Islet of Langerhans (tissue), 1 donor: ENCODE measurements around the gene MAPK8IP1.
A peak's percentile ranks its signal among the peaks of the same experiment; 100 is the strongest.
"Not testable (repeated sequence)": the region's sequence is repeated elsewhere in the genome, so short reads cannot be mapped to it uniquely, and the experiment has no call there.

ENCODE experiments used
- FAIRE-seq: peaks from one replicate; lab custom pipeline; 2011; peaks lifted over from hg19 to GRCh38; lab: Jason Lieb, UNC

The MAPK8IP1 gene

DNA sequence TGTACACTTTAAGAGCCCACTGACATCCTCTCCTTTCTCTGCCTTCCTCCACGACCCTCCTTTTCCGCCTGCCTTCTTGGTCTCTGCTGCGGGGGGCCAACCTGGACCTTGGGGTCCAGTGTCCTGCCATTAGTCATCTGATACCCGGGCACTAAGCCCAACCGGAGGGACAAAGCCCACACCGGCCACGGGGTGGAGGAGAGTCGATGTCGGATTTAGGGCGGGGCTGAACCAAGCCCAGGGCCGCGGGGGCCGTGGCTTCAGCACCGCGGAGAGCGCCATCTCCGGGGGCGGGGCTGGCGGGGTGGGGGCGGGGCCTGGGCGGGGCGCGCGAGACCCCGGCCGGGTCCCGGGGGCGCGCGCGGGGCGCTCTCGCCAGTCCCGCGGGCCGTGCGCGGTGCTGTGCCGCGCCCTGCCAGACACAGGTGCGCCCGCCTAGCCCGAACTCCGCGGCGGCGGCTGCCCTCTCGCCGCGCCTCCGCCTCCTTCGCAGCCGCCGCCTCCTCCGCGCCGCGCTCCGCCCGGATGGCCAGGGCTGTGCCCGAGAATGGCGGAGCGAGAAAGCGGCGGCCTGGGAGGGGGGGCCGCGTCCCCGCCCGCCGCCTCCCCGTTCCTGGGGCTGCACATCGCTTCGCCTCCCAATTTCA is at the start of gene MAPK8IP1:
MAPK8IP1 (plus strand) TSS at position 378 of the 647 bp plus-strand sequence; CDS start at position 548, 170 bp downstream.
- FAIRE-seq: no peak

DNA sequence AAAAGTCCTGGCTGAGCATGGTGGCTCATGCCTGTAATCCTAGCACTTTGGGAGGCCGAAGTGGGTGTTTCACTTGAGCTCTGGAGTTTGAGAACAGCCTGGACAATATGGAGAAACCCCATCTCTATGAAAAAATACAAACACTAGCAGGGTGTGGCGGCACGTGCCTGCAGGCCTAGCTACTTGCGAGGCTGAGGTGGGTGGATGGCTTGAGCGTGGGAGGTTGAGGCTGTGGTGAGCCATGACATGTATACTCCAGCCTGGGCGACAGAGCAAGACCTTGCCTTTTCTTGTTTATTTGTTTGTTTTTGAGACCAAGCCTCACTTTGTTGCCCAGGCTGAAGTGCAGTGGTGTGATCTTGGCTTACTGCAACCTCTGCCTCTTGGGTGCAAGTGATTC is 46.2 kb upstream of the MAPK8IP1 start:
- FAIRE-seq: no peak

DNA sequence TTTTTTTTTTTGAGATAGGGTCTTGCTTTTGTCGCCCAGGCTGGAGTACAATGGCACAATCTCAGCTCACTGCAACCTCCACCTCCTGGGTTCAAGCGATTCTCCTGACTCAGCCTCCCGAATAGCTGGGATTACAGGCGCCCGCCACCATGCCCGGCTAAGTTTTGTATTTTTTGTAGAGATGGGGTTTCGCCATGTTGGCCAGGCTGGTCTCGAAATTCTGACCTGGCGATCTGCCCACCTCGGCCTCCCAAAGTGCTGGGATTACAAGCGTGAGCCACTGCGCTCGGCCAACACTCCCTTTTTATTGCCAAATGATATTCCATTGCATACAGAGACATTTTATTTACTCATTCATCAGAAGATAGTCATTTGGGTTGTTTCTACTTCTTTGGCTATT is 45.2 kb upstream of the MAPK8IP1 start:
- FAIRE-seq: not testable (repeated sequence)

DNA sequence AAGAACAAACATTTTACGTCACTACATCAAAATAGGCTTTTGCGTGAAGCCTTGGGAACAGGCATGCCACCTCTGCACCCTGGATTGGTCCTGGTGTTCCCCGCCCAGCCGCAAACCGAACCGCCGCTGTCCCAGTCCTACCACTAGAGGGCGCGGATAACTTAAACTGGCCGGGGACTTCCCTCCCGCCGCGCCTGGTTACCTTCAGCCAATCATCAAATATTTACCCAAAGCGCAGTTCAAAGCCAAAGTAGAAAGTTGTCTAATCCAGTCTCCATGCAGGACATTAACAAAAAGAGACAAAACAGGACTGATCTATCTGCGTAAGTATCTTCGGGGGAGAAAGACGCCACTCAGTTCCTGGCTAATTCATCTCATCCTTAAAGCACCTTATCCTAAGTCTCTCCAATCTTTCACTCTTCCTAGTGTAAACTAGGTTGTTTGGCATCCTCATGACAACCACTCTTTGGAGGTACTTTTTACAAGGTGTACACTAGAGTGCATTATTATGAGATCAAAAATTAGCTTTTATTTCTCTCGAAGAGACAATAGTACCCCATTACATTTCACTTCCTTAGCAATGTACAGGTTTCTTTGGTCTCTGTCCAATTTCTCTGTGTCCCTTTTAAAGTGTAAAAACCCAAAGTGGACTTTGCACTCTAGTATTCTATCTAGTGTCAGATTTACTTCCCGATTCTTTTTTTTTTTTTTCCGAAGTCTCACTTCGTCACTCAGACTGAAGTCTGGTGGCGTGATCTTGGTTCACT is 42.1 kb upstream of the MAPK8IP1 start:
- FAIRE-seq: peak; percentile 77

DNA sequence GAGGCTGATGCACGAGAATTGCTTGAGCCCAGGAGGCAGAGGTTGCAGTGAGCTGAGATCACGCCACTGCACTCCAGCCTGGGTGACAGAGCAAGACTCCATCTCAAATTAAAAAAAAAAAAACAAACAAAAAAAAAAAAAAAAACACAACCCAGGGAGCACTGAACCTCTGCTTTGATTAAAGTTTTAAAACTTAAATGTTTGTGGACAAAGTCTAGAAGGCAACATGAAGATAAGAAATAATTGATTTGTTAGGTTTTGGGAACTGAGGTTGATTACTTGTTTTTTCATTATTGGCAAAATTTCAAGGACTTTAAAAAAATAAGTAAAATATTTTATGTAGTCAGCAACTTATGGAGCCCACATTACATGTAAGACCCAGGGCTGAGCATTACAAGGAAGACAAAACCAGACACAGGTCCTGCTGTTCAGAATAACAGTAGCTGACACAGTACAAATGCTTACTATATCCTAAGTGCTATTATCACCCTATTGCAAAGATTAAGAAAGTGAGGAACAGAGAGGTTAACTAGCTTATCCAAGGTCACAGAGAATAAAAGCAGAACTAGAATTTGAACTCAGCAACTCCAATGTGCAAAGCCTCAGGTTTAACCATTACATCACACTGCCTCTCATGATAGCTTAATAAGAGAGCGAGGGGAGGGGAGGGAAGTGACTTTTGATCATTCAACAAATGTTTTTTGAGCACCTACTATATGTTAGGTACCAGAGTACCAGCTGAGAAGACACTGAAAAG is 40.5 kb upstream of the MAPK8IP1 start:
- no peak for FAIRE-seq

DNA sequence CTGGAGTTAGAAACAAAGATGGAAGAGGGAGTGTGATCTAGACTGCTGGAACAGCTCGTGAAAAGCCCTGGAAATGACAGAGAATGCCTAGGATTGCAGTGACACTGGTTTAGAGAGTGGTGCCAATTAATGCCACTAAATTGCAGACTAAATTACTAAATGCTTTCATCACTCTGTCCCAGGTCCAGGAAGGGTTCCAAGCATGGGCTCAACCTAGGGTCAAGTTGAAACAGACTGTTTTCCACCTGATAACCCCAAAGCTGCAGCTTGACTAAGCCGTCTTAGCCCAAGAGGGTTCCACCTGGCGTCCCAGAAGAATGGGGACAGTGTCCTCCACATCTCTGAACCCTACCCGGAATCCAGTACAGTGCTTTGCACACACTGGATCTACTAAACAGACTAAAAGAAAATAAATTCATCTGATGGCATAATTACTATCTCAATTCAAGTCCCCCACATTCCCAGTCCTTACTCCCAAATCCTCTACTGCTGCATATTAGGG is 39.2 kb upstream of the MAPK8IP1 start:
- FAIRE-seq: no peak

DNA sequence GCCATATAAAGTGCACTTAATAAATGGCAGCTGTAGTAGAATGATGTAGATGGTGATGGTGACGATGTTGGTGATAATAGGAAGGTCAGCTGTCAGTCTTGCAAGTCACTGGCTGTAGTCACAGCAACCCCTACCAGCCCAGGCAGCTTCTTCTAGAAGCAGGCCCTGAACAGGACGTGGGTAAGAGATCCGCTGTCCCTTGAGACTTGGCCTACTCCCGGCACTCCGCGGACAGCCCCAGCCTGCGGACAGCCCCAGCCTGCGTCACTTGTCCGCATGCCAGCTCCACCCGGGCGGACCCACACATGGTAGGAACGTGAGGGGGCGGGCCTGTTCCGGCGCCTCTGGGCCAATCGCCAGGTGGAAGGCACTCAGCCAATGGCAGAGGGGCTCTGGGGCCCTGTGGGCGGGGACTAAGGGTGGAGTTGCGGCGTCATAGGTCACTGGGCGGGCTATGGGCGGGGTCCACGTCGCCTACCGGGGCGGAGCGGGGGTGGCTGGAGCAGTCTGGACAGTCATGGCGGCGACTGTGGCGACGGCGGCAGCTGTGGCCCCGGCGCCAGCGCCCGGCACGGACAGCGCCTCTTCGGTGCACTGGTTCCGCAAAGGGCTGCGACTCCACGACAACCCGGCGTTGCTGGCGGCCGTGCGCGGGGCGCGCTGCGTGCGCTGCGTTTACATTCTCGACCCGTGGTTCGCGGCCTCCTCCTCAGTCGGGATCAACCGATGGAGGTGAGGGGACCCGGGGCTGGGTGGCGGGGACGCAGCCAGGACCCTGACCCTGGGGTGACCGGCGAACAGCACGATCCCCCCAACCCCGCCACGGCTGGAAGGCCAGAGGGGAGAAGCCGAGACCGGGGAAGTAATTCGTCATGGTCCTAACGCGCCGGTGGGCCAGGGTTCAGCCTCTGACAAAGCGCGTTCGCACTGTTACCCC is 38.2 kb upstream of the MAPK8IP1 start, which contains the start of gene CRY2:
CRY2 (plus strand) TSS at position 502 of the 937 bp plus-strand sequence; CDS start at position 518, 16 bp downstream.
- FAIRE-seq: no peak

DNA sequence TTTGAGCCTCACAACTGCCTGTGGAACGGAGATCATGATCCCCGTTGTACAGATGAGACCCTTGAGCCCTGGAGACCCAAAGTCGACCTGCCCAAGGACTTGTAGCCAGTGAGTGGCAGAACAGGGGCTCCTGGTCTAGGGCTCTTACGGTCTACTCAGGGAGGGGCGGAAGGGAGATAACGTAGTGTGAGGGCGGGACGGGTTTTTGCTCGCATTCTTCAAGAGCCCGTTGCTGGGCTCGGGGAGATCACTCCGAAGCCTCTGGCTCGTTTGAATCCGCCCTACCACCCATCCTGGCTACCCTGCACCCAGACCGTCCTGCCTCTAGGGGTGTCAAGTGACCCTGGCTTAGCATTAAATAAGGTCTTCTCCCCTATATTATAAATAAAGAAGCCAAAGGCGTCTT is 37.5 kb upstream of the MAPK8IP1 start:
- FAIRE-seq: no peak

DNA sequence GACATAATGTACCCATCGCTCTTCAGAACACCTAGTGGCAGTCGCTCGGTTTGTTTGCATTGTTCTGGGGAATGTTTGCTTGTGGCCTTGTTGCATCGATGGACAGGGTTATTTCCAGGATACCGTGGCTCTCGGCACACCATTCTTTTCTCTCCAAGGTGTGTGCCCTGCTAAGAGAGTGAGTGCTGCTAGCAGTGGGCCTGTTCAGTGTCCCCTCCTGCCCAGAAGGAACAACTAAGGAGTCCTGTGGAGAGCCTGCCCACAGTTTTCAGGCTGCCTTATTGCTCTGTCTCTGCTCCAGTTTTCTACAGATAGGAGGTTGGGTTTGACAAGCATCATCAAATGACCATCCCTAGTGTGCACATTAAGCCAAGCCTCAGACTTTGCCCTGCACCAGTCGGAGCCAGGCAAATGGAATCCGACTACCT is 36.8 kb upstream of the MAPK8IP1 start:
- FAIRE-seq: no peak

DNA sequence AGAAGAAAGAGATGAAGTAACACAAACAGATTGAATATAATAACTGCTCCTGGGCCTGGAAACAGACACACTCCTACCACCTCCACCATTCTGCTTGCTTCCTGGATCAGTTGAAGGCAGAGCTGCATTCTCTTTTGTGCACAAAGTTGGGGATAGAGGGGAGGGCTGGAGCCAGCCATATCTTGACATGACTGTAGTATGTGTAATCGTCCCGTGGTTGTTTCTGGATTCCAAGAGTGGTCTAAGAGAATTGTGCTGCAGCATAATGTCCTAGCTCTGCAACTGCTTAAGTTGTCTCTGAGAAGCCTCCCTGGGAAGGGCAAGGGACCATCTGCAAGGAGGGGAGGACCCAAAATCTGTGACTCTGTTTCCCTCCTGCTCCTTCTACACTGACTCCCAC is 35.0 kb upstream of the MAPK8IP1 start:
- no peak for FAIRE-seq

DNA sequence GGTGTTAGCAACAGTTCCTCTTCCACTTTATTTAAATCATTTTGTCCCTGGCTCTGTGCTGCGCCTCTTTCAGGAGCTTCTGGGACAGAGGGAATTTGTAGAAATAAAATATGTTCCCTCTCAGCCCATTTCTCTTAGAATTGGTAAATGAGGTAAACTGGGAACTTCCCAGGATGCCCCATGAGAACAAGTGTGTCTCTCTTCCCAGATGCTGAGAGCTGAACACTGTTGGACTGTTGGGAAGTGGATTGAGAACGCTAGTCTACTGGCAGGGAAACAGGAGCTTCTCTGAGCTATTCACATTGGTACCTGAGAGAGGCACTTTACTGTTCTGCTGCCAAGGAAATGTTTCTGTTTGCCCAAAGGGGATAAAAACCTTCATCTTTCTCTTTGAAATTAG is 34.2 kb upstream of the MAPK8IP1 start:
- FAIRE-seq: no peak

DNA sequence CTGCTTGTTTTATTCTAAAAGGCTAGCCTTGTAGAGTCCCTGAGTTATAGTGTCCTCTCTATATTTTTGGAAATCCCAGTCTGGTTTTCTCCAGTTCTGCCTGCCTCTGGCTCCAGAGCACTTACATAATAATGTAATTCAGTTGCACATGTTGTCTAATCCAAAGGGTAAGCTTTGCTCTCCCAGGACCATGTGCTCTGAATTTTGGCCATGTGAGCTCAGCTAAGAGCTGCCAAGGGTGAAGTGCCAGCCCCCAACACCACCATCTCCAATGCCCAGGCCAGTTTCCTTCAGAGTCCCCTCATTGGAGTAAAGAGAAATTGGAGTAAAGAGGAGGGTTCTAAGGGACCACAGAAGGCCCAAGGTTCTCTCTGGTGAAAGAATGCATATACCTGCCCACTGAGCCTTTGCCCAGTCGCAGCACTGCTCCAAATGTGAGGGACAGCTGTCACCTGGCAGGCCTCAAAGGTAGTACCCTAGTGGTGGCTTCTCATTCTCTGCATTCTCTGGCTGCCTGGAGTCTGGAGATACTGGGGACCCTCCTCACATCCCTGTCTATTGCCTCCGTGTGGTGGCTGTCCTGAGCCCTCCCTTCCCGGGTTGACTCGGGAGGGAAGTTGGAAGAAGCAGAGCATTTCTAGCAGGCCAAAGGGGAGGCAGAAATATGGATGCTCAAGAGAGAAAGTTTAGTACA is 33.3 kb upstream of the MAPK8IP1 start:
- no peak for FAIRE-seq

DNA sequence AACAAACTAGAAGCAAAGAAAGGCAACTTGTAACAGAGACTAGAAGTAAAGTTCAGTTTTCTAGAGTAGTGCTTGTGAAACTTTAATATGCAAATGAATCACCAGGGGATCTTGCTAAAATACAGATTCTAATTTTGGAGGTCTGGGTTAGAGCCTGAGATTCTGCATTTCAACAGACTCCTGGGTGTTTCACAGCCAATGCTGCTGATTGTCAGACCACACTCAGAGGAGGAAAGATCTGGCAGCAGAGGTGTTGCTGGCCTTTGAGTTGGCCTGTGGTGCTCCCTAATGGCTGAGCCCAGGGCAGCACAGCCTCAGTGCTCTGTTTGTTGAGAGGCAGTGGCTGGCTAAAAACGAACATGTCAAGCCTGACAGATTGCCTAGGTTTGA is 32.7 kb upstream of the MAPK8IP1 start:
- no peak for FAIRE-seq

DNA sequence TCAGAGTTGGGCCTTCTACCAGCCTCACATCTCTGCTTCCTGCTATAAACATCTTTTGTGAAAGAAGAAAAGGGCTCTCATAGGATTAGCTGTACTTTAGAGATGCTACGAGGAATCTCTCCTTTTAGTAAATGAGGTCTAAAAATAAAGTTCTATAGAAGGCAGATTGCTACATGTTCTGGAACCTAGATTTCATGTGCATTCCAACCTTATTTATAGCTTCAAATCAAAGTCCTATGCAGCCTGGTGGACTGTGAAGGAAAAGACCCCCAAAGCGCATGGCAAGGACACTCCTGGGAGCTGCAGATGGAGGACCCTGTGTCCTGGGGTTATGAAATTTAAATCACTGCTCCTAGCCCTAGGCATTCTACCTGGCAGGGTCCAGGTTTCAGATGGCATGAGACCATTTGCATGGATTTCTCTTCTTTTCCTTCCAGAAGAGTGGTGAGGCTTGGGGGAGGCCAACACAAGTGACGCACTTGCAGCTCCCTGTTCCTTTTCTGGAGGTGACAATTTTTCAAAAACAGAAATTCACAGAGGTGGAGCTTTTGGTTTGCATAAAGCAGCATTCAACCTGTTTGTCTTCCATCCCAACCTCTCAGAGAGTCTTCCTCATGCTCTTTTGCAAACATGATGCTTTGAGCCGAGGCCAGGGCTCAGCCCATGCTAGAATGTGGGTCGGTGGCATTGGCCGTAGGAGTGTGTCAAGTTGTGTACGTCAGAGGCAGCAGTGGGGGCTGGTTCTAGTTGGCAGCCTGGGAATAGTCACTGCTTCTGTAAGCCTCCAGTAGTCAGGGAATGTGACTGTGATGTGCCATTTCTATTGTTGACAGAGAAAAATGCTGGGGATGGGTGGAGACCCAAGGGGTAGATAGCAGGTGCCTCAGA is 31.9 kb upstream of the MAPK8IP1 start:
- FAIRE-seq: no peak

DNA sequence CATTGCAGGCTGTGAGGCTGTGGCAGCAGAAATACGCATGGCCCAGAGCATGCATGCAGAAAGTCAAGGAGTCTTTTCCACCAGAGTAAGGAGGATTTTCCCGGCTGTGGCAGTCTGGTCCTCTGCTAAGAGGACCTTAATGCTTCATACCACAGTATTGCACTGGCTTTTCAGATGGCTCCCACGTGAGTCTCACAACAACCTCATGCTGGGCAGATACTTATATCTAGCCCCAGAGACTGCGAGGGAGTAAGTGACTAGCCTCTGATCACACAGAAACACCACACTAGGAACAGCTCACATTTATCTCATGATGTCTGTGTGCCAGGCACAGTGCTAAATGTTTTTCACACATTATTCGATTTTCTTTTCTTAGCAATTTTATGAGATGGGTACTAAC is 30.1 kb upstream of the MAPK8IP1 start:
- no peak for FAIRE-seq

DNA sequence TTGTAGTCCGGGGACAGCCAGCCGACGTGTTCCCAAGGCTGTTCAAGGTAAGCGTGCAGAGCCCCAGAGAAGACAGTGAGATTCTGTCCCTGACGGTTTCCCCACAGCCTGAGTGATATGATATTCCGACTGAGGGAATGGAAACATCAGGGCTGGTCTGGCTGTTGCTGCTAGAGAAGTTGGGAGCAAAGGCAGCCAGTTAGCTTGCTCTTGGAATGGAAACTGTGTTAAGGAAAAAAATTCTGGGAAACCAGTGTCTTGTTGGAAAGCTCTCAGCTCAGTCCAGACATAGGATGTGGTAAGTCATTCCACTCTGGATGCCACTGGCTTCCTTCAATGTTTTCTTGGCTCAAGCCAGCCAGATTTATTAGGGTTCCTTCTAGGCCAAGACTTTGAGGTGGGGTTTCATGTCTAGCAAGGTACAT is 29.4 kb upstream of the MAPK8IP1 start:
- no peak for FAIRE-seq

DNA sequence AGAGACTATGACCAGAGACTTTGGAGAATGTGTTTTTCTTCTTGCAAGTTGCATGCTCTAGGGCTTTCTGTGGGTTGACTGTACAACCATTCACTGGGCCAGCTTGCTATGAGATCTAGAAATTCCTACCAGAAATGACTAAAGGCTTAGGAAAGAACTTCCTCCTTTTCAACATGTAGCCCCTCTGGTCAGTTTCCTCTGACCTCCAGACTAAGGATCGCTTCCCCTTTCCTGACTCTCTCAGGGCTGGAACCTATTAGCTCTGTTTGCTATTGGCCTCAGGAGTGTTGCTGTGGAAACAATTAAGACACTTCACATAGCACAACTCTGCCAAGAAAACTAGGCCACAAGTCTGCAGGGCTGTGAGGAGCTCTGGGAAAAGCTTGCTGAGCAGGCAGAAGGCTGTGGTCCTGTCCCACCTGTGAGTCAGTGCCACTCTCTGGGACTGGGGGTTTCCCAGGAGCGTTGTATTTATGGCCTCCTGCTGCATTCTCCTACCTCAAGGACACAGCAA is 27.4 kb upstream of the MAPK8IP1 start:
- FAIRE-seq: peak; percentile 72

DNA sequence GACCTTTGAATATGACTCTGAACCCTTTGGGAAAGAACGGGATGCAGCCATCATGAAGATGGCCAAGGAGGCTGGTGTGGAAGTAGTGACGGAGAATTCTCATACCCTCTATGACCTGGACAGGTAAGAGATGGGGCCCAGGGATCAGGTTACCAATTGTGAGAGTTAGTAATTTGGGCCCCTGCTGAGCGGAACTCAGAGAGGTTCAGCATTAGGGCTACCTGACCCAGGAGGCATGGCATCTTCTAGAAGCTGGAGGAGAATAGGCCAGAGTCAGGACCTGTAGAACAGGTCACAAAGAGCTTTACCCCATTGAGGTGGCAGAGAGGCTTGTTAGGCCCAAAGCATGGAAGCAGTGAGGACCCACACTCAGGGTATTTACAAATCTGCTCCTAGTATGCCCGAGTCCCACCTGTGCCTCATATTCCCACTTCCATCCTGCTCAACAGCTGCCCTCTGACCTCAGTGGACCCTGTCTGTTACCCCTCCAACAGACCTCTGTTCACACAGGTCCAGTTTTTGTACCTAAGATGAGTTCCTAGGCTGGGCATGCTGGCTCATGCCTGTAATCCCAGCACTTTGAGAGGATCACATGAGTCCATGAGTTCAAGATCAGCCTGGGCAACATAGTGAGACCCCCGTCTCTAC is 26.6 kb upstream of the MAPK8IP1 start:
- FAIRE-seq: no peak

DNA sequence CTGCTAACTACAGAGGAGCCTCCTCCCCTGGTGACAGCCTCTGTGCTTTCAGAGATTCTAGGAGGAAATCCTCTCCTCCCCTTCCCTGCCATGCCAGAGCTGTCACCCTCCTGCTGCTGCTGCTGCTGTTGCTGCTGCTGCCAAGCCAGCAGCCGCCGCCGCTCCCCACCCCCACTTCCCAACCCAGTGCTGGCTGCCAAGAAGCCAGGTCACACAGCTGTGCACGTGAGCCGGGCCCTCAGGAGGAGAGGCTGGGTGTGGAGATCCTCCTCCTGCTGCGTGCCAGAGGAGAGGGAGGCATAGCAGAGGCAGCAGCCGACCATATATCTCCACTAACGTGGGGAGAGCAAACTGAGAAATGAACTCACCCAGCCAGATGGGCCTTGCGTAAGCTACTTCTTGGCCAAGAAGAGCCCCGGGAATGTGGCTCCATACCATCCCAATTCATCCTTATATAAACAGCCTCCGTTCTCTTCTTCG is 25.8 kb upstream of the MAPK8IP1 start:
- FAIRE-seq: no peak
